Activated gamma-delta T cell treated with anti-CD3 and anti-CD28 coated beads, Interleukin-2, amount 50 U/mL, for 16 hours (primary cell): ENCODE data around the gene CHCHD6.

Experiments
- DNase-seq: peaks from one replicate; pipeline ENCODE4 v3.0.0-alpha.2; 2020; ENCODE audit warnings: low read depth

CHCHD6 gene

GRCh38 chr3:126826693-126827092 lies 122.7 kb downstream of the CHCHD6 start:
- no peak for DNase-seq

GRCh38 chr3:126827121-126827520 lies 123.1 kb downstream of the CHCHD6 start:
- no peak for DNase-seq

DNA sequence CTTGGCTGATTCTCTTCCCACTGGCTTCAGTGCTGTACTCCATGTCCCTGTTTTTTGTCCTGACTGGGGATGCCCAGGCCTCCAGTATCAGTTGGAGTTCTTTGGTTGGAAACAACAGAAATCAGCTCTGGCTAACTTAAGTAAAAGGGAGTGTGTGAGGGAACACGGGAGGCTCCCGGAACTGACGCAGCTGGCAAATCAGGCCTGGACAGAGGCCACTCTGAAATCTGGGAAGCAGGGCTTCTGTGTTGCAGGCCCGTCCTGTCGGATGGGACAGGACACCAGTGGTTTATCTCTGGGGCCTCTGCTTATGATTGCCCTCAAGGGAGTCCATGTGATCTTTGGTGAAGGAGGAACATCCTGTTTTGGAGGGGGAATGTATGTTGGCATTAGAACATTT lies 124.3 kb downstream of the CHCHD6 start:
- no peak for DNase-seq

- DNase-seq: no peak
These were observed 128.9 kb downstream of the CHCHD6 start for GRCh38 chr3:126832933-126833332.

GRCh38 chr3:126834596-126835471 lies 130.8 kb downstream of the CHCHD6 start:
- DNase-seq: no peak

DNA sequence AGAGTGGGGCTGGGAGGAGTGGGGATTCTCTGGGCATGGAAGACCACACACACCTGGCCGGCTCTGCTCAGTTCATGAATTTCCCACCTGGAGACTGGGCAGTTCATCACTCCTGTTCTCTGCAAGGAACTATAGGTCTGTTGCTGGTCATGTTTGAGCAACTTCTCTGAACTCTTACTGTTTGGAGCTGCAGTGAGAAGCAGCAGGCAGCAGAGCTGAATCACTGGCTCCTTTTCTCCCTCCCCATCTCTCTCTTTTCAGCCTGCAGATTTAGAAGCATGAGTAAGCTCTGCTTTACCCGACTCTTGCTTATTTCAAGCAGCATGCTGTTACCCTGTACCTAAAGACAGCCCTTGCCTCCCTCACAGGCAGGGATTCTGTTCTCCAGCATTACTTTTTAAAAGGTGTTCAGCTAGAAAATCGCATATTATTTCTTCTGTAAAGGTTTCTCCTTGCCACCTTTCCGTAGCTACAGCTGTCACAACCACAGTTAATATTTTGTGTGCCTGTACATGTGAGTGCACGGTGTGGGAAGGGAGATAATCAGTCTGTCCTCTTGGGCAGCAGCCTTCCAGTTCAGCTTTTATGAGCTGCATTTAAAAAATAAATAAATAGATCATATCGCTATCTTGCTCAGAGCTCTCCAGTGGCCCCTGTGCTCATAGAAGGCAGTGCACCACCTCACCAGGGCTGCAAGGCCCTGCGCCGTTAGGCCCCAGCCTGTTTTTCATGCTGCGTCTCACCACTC lies 131.6 kb downstream of the CHCHD6 start:
- no peak for DNase-seq

DNA sequence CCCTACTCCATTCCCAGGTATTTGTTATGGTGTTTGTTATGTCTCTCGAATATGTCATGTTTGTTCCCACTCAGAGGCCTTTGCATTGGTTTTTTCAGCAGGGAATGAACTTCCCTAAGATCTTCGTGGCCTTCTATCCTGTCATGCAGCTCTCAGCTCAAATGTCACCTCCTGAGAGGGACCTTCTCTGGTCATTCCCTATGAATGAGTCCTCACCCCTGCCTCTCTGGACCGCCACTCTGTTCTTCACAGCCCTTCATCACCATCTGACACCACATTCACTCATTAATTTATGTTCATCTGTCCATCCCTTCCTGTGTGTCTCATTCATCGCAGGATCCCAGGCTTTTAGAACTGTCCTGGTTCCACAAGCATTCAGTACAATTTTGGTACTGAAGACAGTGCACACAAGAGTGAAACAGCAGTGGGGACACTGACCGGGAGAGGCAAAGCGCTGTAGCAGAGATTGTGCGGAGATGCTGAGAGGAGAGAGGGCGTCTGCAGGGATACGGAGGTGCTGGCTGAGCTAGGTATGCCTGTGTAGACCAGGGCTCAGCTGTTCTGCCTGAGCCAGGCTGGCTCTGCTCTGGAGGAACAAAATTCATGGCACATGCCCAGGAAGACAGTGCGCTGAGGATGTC lies 132.3 kb downstream of the CHCHD6 start:
- DNase-seq: no peak

GRCh38 chr3:126837773-126838172 lies 133.7 kb downstream of the CHCHD6 start:
- DNase-seq: no peak

DNA sequence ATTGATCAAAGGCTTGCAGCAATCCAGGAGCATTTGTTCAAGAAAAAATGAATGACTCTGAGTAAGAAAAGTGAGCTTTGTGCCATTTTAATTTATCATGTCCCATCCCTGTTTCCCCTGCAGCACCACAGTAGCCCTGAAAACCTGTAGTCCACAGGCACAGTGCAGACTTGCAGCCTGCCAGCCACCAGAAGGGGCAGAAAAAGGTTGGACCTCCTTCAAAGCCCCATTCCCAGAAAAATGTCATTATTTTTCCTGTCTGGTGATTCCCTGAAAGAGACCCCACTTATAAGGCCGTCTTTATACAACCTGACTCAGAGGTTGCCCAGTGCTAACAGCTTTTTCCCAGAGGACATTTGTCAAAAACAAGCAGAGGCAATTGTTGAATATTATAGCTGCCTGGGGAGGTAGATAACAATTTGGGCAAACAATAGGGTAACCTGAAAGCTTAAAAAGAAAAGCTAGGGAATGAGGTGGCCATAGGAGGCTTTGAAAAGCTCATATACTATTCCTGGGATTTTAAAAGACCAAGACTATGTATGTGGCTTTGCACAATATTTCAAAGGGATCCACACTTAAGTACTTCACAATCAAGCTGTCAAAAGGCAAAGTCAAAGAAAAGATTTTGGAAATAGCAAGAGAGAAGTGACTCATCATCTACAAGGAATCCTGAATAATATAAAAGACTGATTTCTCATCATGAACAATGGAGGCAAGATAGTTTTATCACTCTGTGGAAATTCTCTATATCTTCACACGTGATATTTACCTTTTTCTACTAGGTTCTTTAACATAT lies 142.1 kb downstream of the CHCHD6 start:
- DNase-seq: no peak

- no peak for DNase-seq
These were observed 143.0 kb downstream of the CHCHD6 start for GRCh38 chr3:126847061-126847460.

DNA sequence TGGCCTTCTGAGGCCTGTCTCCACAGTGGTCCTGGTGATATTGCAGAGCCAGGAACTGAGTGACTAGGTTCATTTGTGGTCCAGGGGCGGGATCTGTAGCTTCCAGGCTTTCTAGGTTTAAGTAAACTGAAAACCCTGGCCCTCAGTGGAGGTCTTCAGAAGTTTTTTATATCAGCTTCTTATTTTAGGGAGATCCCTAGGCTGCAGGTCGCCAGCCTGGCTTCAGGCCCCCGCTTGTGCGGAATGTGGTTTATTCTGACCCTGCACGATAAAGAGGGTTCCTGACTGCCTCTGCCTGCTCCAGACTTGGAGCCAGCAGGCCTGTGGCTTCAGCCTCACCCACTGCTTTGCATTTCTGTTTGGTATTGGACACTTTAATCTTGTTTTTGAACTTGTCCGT lies 145.0 kb downstream of the CHCHD6 start:
- DNase-seq: no peak

- no peak for DNase-seq
These were observed 145.7 kb downstream of the CHCHD6 start for GRCh38 chr3:126849768-126850167.

- DNase-seq: no peak
These were observed 146.5 kb downstream of the CHCHD6 start for GRCh38 chr3:126850370-126851085.

GRCh38 chr3:126851382-126851781 lies 147.3 kb downstream of the CHCHD6 start:
- no peak for DNase-seq

GRCh38 chr3:126851934-126852333 lies 147.9 kb downstream of the CHCHD6 start:
- no peak for DNase-seq

DNA sequence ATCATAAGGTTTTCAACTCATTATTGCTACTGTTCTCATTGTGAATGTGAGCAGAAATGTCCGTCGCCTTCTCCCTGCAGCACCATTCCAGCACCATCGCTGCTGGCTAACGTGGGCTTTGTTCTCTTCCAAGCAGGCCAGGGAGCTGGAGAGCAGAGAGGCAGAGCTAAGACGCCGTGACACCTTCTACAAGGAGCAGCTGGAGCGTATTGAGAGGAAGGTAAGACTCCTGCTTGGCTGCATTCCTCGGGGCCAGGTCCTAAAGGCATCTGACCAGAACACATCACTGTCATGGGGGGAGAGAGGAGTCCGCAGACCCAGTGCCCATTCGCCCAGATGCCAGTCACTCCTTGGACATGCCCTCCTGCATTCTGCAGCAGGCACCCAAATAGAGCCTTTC lies 148.5 kb downstream of the CHCHD6 start:
- no peak for DNase-seq

GRCh38 chr3:126854666-126855065 lies 150.6 kb downstream of the CHCHD6 start:
- no peak for DNase-seq

DNA sequence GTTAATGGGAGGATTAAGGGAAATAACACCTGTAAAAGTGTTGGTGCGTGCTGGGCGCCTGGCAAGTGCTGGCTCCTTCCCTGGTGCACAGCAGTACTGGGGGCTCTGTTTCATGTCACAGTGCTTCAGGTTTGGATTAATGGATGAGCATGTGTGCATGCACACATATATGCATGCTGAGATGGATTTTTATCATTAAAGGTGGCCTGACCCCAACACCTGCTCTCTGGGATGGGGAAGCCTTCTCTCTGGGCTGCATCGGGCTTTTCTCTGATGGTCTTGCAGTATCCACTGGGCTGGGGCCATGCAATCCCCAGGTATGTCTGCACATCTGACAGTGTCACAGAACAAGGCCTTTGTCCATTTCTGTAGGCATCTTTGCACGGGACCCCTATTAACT lies 151.3 kb downstream of the CHCHD6 start:
- no peak for DNase-seq

- no peak for DNase-seq
These were observed 153.9 kb downstream of the CHCHD6 start for GRCh38 chr3:126857928-126858327.

- DNase-seq: no peak
These were observed 154.4 kb downstream of the CHCHD6 start for GRCh38 chr3:126858401-126858800.

DNA sequence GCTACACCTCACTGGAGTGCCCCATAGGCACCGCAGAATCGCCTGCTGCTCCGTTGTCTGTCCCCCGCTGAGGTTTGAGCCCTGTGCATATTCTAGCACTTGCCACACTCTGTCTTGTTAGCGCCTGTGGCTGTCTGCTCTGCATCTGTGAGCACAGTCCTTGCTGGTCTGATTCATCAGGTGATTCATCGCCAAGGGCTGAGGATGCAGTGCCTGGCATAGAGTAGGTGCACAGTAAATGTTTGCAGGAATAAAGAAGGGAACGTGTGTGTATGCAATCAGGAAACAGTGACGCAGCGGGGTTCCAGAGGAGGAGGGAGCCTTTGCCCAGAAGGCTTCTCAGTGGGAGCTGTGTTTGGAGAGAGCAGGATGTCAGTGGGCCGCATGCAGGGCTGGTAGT lies 154.8 kb downstream of the CHCHD6 start:
- no peak for DNase-seq
